DMS53 treated with DMSO at 0.1 percent for 48 hours (cell line): ENCODE data around the gene MRPL50.
A peak's percentile ranks its signal among the peaks of the same experiment; 100 is the strongest.
"Not testable (repeated sequence)": the region's sequence is repeated elsewhere in the genome, so short reads cannot be mapped to it uniquely, and the experiment has no call there.

Experiments used
- DNase-seq: peaks from one replicate; lab custom pipeline; 2025; ENCODE audit not compliant: unreplicated experiment; lab: John Stamatoyannopoulos, UW

Gene MRPL50

GRCh38 chr9:101418518-101419430 lies 20.4 kb upstream of the MRPL50 start:
- DNase-seq, result no peak

DNA sequence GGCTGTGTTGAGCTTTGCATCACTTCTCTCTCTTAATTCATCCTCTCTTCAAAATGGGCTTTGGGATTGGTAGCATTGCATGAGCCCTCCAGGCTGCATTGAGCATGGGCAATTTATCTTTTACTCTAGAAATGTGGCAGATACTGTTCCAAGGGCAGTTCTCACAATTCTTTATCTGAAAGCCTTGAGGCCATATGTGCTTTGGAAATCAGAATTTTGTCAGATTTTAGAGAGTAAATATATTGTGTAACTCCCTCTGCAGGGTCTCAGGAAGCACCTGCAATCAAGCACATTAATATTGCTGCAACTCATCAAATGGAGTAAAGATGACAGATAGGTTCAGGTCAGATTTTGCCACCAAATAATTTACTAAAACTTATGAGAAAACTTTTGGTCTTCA lies 19.6 kb upstream of the MRPL50 start:
- no peak for DNase-seq

DNA sequence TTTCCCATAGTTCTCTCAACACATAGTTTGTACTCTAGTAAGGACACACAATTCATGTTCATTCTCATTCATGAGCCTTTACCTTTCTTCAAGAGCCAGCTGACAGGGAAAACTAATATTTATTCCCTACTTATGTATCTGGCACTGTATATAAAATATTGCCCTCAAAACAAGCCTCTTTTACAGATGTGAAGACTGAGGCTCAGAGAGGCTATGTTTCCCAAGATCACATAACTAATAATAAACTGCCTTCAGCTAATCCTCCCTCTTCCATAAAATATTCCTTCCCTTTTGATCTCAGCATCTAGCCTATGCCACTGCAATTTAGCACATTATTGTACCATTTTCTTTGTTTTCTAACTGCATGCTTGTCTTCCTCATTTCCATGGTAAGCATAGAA lies 19.0 kb upstream of the MRPL50 start:
- no peak for DNase-seq

DNA sequence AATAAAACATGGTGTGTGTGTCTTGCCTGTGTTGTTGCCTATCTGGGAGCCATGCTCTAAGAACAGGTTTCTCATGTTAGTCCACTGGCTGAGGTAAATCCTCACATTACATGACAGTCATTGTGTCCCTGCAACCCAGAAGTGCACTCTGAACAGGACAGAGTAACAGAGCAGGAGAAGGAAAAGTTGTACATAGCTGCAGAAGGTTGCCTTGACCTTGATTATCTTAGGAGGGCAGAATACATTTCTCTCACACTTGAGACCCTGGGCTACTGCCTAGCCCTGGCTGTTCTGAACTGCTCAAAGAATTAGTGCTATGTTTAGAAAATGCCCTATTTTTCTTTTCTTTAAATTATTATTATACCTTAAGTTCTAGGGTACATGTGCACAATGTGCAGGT lies 17.2 kb upstream of the MRPL50 start:
- no peak for DNase-seq

DNA sequence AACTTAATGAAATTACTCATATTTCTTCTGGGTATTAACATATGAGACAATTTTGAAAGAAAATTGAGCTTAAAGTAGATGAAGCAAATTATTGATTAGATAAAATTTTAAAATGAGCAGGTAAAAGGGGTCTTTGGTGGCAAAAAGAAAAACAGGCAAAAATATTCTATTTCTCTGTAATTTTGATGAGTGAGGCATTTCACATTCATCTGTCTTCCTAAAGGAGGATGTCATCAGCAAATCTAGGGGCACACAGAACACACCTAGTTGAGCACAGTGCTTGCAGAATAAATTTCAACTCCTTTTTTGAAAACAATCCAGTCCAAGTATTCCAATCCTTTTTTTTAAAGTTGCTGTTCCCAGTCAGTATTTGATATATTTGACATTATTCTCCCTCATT lies 16.4 kb upstream of the MRPL50 start:
- no peak for DNase-seq

GRCh38 chr9:101409079-101409477 lies 10.7 kb upstream of the MRPL50 start:
- DNase-seq, result no peak

- DNase-seq, result no peak
Observed at GRCh38 chr9:101408374-101409078, 10.1 kb upstream of the MRPL50 start.

DNA sequence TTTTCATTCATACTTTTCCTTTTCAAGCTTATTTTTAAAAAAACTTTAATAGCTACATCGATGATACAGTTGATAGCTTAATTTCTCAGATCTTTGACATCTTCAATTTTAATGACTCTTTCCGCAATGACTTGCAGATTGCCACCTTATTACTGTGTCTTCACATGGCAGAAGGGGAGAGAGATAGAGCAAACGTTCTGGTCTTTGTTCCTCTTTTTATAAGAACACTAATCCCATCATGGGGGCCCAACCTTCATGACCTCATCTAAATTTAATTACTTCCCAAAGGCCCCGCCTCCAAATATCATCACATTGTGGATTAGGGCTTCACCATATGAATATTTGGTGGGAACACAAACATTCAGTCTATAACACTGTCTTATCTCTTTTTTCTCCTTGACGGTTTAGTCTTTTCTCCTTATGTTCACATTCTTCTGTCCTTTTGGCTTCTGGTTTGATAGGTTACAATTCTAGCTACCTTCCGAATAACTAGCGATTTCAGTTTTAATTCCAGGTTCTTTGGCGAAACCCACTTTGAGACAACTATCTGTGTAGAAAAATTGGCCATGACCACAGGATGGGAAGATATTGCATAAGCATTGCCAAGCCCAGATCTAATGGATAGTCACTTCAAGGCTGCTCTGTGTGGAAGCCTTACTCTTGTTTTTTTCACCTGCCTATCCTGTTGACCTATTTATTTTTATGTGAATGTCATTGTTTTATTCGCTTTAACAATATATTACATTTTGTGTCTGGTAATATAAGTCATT lies 5.3 kb upstream of the MRPL50 start:
- DNase-seq, result no peak

DNA sequence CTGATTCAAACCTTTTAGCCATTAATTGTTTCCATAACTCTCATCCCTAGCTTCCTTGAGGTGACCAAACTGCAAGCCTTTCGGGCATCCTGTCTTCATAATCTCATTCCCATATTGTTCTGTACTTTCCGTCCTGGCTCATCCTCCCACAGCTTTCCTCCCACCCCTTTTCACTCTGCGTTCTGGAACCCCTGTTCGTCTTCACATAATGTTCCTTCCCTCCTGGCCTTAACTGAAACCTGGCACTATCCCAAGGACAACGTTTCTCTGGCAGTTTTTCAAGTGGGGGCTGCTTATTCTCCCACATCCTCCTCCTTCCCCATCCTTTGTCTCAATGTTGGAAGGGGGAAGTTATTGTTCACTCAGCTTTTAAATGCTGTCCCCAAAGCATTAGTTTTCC lies 1.7 kb upstream of the MRPL50 start:
- DNase-seq, result no peak

GRCh38 chr9:101399643-101399970 lies 1.2 kb upstream of the MRPL50 start:
- no peak for DNase-seq

- no peak for DNase-seq
Observed at GRCh38 chr9:101398930-101399642, 668 bp upstream of the MRPL50 start.

- DNase-seq, result no peak
Observed at GRCh38 chr9:101397746-101398067, 711 bp downstream of the MRPL50 start.

GRCh38 chr9:101394687-101395086 lies 3.7 kb downstream of the MRPL50 start:
- DNase-seq, result no peak

- no peak for DNase-seq
Observed at GRCh38 chr9:101393135-101393534, 5.3 kb downstream of the MRPL50 start.

DNA sequence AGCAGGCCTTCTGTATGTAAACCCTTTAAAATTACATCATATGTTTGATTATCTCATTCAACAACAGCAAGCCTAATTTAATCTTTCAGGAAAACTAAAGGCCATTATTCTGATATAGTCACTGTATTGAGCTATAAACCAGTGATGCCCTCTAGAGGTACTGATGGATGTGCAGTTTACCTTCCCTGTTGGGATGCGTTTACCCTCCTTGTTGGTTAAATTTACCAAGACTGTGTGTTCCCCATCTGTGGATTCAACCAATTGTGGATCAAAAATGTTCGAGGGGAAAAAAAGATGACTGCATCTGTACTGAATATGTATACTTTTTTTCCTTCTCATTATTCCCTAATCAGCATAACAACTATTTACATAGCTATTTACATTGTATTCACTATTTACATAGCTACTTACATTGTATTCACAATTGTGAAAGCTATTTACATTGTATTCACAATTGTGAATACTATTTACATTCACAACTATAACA lies 9.9 kb downstream of the MRPL50 start:
- peak; percentile 39 for DNase-seq

DNA sequence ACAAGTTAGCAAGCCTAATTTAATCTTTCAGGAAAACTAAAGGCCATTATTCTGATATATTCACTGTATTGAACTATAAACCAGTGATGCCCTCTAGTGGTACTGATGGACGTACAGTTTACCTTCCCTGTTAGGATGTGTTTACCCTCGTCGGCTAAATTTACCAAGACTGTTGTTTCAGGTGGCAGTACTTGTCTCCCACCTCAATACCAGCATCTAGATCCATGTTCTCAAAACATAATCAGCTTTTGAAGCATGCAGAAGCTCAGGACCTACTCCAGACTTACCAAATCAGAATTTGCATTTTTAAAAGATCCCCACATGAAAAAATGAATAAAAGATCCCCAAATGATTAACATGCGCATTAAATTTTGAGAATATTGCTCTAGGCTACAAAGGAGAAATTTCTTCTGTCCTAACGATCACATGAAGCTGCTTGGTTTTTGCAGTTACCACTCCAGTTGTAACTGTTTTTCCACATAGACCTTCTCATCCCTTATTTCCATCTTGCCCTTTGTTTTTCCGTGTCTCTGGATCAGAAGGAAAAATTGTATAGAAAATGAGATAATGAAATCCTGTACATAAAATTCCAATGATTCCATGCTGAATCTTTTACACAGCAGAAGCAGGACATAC lies 10.4 kb downstream of the MRPL50 start:
- peak; percentile 61 for DNase-seq

GRCh38 chr9:101384873-101385536 lies 13.4 kb downstream of the MRPL50 start, which contains the start of gene BAAT:
TSS of gene BAAT (minus strand) at chr9:101385006. CDS start at chr9:101371404, 13,602 bp downstream.
- DNase-seq, result not testable (repeated sequence)

- no peak for DNase-seq
Observed at GRCh38 chr9:101383361-101383760, 15.1 kb downstream of the MRPL50 start.

DNA sequence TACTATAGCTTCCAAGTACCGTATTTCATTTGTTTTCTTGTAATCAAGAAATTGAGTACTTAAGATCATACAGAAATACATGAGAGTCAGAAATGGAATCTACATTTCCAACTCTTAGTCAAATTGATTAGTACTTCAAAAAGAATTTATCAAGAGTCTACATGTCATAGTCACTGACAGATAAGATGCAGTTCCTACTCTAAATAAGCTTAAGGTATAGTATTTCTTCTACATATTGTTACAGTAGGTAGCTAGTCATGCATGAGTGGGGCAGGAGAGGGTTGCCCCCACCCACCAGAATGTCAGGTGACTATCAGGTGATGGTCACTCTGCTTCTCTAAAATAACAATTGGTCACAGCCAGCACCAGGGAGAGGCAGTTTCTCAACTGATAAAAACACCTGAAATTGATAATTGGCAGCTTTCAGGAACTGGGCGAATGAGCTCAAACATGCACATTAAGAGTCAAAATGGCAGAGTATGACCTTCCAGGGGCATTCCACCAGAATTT lies 16.5 kb downstream of the MRPL50 start:
- DNase-seq, result no peak

DNA sequence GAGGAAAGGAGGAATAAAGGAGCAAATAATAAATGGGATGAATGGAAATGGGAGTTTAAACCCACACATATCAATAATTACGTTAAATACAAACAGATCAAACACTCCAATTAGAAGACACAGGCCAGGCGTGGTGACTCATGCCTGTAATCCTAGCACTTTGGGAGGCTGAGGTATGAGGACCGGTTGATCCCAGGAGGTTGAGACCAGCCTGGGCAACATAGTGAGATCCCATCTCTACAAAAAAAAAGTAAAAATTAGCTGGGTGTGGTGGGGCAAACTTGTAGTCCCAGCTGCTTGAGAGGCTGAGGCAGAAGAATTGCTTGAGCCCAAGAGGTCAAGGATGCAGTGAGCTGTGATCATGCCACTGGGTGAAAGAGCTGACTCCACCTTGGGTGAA lies 17.3 kb downstream of the MRPL50 start:
- DNase-seq, result no peak
